ENCODE data around the gene MLLT3.

- TF ChIP-seq CTCF (IDR thresholded peaks at IDR 0.05) (no peak), POLR2AphosphoS5 (IDR thresholded peaks at IDR 0.05) (no peak)
Observed at GRCh38 chr9:20500101-20500500, 122.2 kb downstream of the MLLT3 start.
